CD4-positive, alpha-beta memory T cell (primary cell): ENCODE data around the gene PECR. TPM values are rescaled to one million over a fixed set of nuclear protein-coding genes. Genes with fewer than 3 reads are reported as not detected.

Source experiments
- CTCF ChIA-PET: fragments of 350-600 bp; sonication (Branson Sonifier 250); formaldehyde crosslinking; loops from one replicate; lab custom pipeline; 2021; ENCODE audit warnings: inconsistent platforms; ENCODE audit not compliant: partially characterized antibody; lab: Charles Lee
- POLR2A ChIA-PET: fragments of 350-600 bp; sonication (Branson Sonifier 250); formaldehyde crosslinking; loops from one replicate; lab custom pipeline; 2021; ENCODE audit not compliant: partially characterized antibody; lab: Charles Lee
- DNase-seq, 5 donors: peaks; one replicate each; pipeline versions ENCODE4 v3.0.0 to v3.0.0-alpha.2; 2020 to 2022; ENCODE audit warnings: mixed read lengths in 1 of 5
- H3K27ac ChIP-seq: one replicate; pipeline ENCODE4 v1.7.0; 2013; ENCODE audit warnings: low read depth, low read length
- H3K27me3 ChIP-seq: 2 replicates; pipeline ENCODE4 v1.7.0; 2013; ENCODE audit warnings: mild to moderate bottlenecking, low read length, moderate library complexity; ENCODE audit not compliant: insufficient read depth
- H3K36me3 ChIP-seq: 2 replicates; pipeline ENCODE4 v1.7.0; 2013; ENCODE audit warnings: mild to moderate bottlenecking, low read length, moderate library complexity; ENCODE audit not compliant: insufficient read depth
- H3K4me1 ChIP-seq: 2 replicates; pipeline ENCODE4 v1.7.0; 2013; ENCODE audit warnings: mild to moderate bottlenecking, low read length, moderate library complexity; ENCODE audit not compliant: insufficient read depth
- H3K4me3 ChIP-seq, 2 donors: one replicate each; pipeline ENCODE4 v1.7.0; 2013; ENCODE audit warnings: low read length in 2 of 2, mild to moderate bottlenecking in 1 of 2
- H3K9me3 ChIP-seq, 2 donors: one replicate each; pipeline ENCODE4 v1.7.0; 2013; ENCODE audit warnings: low read length in 2 of 2, control low read depth in 1 of 2; ENCODE audit not compliant: control insufficient read depth in 1 of 2
- H3K27ac Mint-ChIP-seq, 7 donors: one replicate each; pipeline ENCODE4 v1.8.0; 2020 to 2021; ENCODE audit warnings: mixed read lengths in 7 of 7, mild to moderate bottlenecking in 6 of 7, inconsistent platforms in 3 of 7, moderate library complexity in 3 of 7
- H3K27me3 Mint-ChIP-seq, 2 donors: one replicate each; pipeline ENCODE4 v1.8.0; 2020 to 2021; ENCODE audit warnings: mixed read lengths in 2 of 2
- H3K36me3 Mint-ChIP-seq, 2 donors: one replicate each; pipeline ENCODE4 v1.8.0; 2020 to 2021; ENCODE audit warnings: mixed read lengths in 2 of 2, inconsistent platforms in 1 of 2, mild to moderate bottlenecking in 1 of 2
- H3K4me1 Mint-ChIP-seq, 4 donors: one replicate each; pipeline ENCODE4 v1.8.0; 2020 to 2021; ENCODE audit warnings: mixed read lengths in 4 of 4, mild to moderate bottlenecking in 1 of 4
- H3K4me3 Mint-ChIP-seq, 8 donors: one replicate each; pipeline ENCODE4 v1.8.0; 2020 to 2021; ENCODE audit warnings: mixed read lengths in 8 of 8, mild to moderate bottlenecking in 7 of 8, moderate library complexity in 6 of 8, inconsistent platforms in 3 of 8
- H3K9me3 Mint-ChIP-seq, 8 donors: one replicate each; pipeline ENCODE4 v1.8.0; 2020 to 2021; ENCODE audit warnings: mixed read lengths in 8 of 8, mild to moderate bottlenecking in 5 of 8, inconsistent platforms in 3 of 8, moderate library complexity in 1 of 8
- intact Hi-C: fragments of 100-400 bp; cut with micrococcal nuclease; formaldehyde crosslinking; loops from one replicate; pipeline ENCODE4 v1.15.1; 2023
- polyA plus RNA-seq, 2 donors: library from polyadenylated mRNA; unstranded; fragments of 300-500 nt; fragmentation: Illumina TruSeq; gene quantifications; one replicate each; pipeline ENCODE4 v1.2.3, GENCODE V29; 2021
- total RNA-seq, 2 experiments: library from RNA; stranded (reverse); gene quantifications; one replicate each; pipeline ENCODE4 v1.2.3, GENCODE V29; 2021

Gene PECR
- total and polyA plus RNA-seq, 4 experiments from 2014 or later: 16.8 to 36.6 (median 25.6) TPM

DNA sequence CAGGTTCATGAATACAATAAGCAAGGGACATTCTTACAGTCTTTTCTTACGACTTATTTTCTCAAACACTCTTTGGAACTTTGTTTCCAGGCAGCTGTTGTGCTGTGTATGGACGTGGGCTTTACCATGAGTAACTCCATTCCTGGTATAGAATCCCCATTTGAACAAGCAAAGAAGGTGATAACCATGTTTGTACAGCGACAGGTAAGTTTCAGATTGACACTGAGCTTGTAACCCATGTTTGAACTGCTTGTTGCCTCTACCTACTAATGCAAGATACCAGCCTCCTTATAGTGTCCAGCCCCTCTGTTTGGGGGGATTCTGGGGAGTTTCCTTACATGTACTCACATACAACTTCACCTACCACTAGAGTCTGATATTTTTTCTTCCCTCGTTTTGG is 31.3 kb upstream of the PECR start:
- Mint-ChIP-seq H3K27ac (peak overlapping the region in 6 of 7 donors; percentile 4 to 100 (median 56)), H3K4me3 (peak overlapping the region in 1 of 8 donors; percentile 15), H3K4me1 (peaks cover 62 to 95% (median 79%) of the 10 kb centered on the region in 4 donors), H3K27me3 (peaks cover 2% of the 10 kb centered on the region in 2 donors), H3K36me3 (peaks cover 50 to 81% of the 10 kb centered on the region in 2 donors), H3K9me3 (peaks cover 0 to 9% (median 0%) of the 10 kb centered on the region in 8 donors)
- no peak for DNase-seq
- intact Hi-C loops: loop anchor here (5.0 to 10.0 kb wide), 2 partner anchors 78 to 384 kb away; partner anchors contain the start of gene RPL37A
- Histone ChIP-seq H3K9me3 (no peaks in the 10 kb centered on the region), H3K4me3 (no peak overlapping the region), H3K27me3 (no peaks in the 10 kb centered on the region), H3K4me1 (peaks cover 84% of the 10 kb centered on the region), H3K27ac (peak overlapping the region; percentile 6), H3K36me3 (peaks cover 52% of the 10 kb centered on the region)
- ChIA-PET POLR2A (interaction anchor here (0.8 to 4.2 kb wide), 4 partner anchors 18 to 79 kb away, joined by 3 to 39 read pairs (median 5); partner anchors contain the start of genes PECR and TMEM169), CTCF (interaction anchor here (1.1 to 3.1 kb wide), 9 partner anchors 10 to 80 kb away, joined by 3 to 20 read pairs (median 6); partner anchors contain the start of genes PECR and TMEM169)

DNA sequence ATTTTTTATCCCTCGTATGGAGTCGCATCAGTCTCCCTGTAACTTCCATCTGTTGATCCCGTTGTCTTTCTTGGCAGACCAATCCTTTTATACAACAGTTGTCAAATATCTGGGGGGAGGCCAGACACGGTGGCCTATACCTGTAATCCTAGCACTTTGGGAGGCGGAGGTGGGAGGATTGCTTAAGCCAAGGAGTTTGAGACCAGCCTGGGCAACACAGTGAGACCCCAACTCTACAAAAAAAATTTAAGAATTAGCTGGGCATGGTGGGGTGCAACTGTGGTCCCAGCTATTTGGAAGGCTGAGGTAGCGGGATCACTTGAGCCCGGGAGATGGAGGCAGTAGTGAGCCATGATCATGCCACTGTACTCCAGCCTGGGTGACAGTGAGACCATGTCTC is 29.5 kb upstream of the PECR start:
- H3K27ac ChIP-seq: peak overlapping the region; percentile 98
- H3K4me1 ChIP-seq: peaks cover 66% of the 10 kb centered on the region
- no peaks in the 10 kb centered on the region for H3K27me3 ChIP-seq
- POLR2A ChIA-PET: interaction anchor here (0.9 to 4.2 kb wide), 3 partner anchors 18 to 53 kb away, joined by 3 to 39 read pairs (median 35); partner anchors contain the start of genes PECR and TMEM169
- peak overlapping the region in 6 of 7 donors; percentile 71 to 100 (median 92) for H3K27ac Mint-ChIP-seq
- intact Hi-C loops: loop anchor here (5.0 to 10.0 kb wide), 2 partner anchors 76 to 386 kb away; partner anchors contain the start of gene RPL37A
- no peaks in the 10 kb centered on the region for H3K9me3 ChIP-seq
- peaks cover 2 to 3% of the 10 kb centered on the region in 2 donors for H3K27me3 Mint-ChIP-seq
- DNase-seq: no peak
- peaks cover 0 to 9% (median 0%) of the 10 kb centered on the region in 8 donors for H3K9me3 Mint-ChIP-seq
- H3K36me3 ChIP-seq: peaks cover 37% of the 10 kb centered on the region
- CTCF ChIA-PET: interaction anchor here (0.6 to 5.0 kb wide), 8 partner anchors 27 to 293 kb away, joined by 3 to 64 read pairs (median 7); partner anchors contain the start of genes PECR and TMEM169
- no peak overlapping the region for H3K4me3 ChIP-seq
- peaks cover 40 to 63% of the 10 kb centered on the region in 2 donors for H3K36me3 Mint-ChIP-seq
- H3K4me1 Mint-ChIP-seq: peaks cover 48 to 78% (median 64%) of the 10 kb centered on the region in 4 donors
- H3K4me3 Mint-ChIP-seq: peak overlapping the region in 5 of 8 donors; percentile 34 to 100 (median 100)

DNA sequence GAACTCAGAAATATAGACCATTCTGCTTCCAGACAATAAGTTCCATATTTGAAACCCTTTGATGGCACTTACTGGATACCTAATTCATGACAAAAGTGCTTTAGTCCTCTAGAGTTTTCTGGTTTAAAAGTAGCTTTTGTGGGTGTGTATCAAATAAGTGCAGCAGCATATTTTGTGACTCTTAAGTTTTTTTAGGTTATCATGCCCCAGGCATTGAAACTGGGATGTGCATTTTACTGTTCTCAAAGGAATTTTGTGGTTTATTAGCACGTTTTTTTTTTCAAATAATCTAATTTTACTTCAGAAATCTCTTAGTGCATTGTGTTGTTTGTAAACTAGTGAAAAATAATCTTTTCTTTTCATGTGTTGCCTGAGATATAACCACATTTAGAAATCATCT is 29.0 kb upstream of the PECR start:
- Mint-ChIP-seq H3K27me3 (peaks cover 2 to 3% of the 10 kb centered on the region in 2 donors), H3K4me3 (peak overlapping the region; percentile 99 to 100 (median 100)), H3K9me3 (peaks cover 0 to 9% (median 0%) of the 10 kb centered on the region in 8 donors), H3K4me1 (peaks cover 46 to 75% (median 61%) of the 10 kb centered on the region in 4 donors), H3K36me3 (peaks cover 38 to 62% of the 10 kb centered on the region in 2 donors), H3K27ac (peak overlapping the region; percentile 99 to 100 (median 100))
- intact Hi-C loops: loop anchor here (1.0 to 10.0 kb wide), 3 partner anchors 76 to 387 kb away; partner anchors contain the start of gene RPL37A
- no peak for DNase-seq
- Histone ChIP-seq H3K4me1 (peaks cover 61% of the 10 kb centered on the region), H3K4me3 (peak overlapping the region in 1 of 2 donors; percentile 94), H3K27me3 (no peaks in the 10 kb centered on the region), H3K9me3 (no peaks in the 10 kb centered on the region), H3K27ac (peak overlapping the region; percentile 98), H3K36me3 (peaks cover 34% of the 10 kb centered on the region)
- ChIA-PET CTCF (interaction anchor here (0.6 to 5.0 kb wide), 14 partner anchors 12 to 304 kb away, joined by 3 to 64 read pairs (median 4); partner anchors contain the start of genes PECR and TMEM169), POLR2A (interaction anchor here (0.9 to 4.0 kb wide), 5 partner anchors 9 to 52 kb away, joined by 3 to 61 read pairs (median 31); partner anchors contain the start of genes PECR and TMEM169)

DNA sequence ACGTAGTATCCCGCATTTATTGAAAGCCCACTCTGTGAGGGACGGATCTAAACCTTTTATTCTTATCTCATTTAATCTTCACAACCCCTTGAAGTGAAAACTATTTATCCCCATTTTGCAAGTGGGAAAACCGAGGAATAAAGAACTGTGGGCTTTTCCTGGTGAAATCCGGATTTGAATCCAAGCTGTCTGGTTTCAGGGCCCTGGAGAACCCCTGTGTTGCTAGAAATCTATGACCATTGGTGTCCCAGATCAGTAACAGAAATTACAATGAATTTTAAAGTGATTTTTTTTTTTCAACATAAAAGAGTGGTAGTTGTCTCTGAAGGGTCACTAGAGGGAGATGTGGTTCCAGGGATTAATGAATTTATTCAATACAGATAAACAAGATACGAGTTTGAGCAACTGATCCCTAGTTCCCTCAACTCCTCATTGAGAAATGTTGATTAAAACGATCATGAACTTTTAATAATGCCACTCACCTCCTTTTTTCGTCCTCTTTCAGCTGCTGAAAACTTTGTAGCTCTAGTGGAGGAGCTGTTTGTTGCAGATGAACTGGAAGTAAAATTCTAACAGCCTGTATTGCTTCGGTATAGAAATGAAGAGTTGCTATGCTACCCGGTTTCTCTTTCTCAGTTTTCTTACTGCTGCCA is 28.5 kb upstream of the PECR start:
- Histone ChIP-seq H3K4me1 (peaks cover 56% of the 10 kb centered on the region), H3K9me3 (no peaks in the 10 kb centered on the region), H3K27me3 (no peaks in the 10 kb centered on the region), H3K36me3 (peaks cover 34% of the 10 kb centered on the region), H3K4me3 (peak overlapping the region; percentile 94 to 95), H3K27ac (peak overlapping the region; percentile 98)
- peaks cover 38 to 58% of the 10 kb centered on the region in 2 donors for H3K36me3 Mint-ChIP-seq
- DNase-seq: peak in 4 of 5 donors; percentile 29 to 39 (median 34)
- H3K27ac Mint-ChIP-seq: peak overlapping the region; percentile 99 to 100 (median 100)
- peaks cover 0 to 9% (median 0%) of the 10 kb centered on the region in 8 donors for H3K9me3 Mint-ChIP-seq
- H3K4me3 Mint-ChIP-seq: peak overlapping the region; percentile 99 to 100 (median 100)
- intact Hi-C loops: loop anchor here (1.0 to 10.0 kb wide), 6 partner anchors 26 to 798 kb away; partner anchors contain the start of genes ATIC, RPL37A and SMARCAL1
- peaks cover 2 to 3% of the 10 kb centered on the region in 2 donors for H3K27me3 Mint-ChIP-seq
- peaks cover 42 to 70% (median 57%) of the 10 kb centered on the region in 4 donors for H3K4me1 Mint-ChIP-seq
- CTCF ChIA-PET: interaction anchor here (0.9 to 5.0 kb wide), 16 partner anchors 13 to 304 kb away, joined by 3 to 64 read pairs (median 4); partner anchors contain the start of genes PECR and TMEM169
- POLR2A ChIA-PET: interaction anchor here (0.9 to 4.0 kb wide), 8 partner anchors 9 to 389 kb away, joined by 3 to 61 read pairs (median 6); partner anchors contain the start of genes PECR, RPL37A and TMEM169

DNA sequence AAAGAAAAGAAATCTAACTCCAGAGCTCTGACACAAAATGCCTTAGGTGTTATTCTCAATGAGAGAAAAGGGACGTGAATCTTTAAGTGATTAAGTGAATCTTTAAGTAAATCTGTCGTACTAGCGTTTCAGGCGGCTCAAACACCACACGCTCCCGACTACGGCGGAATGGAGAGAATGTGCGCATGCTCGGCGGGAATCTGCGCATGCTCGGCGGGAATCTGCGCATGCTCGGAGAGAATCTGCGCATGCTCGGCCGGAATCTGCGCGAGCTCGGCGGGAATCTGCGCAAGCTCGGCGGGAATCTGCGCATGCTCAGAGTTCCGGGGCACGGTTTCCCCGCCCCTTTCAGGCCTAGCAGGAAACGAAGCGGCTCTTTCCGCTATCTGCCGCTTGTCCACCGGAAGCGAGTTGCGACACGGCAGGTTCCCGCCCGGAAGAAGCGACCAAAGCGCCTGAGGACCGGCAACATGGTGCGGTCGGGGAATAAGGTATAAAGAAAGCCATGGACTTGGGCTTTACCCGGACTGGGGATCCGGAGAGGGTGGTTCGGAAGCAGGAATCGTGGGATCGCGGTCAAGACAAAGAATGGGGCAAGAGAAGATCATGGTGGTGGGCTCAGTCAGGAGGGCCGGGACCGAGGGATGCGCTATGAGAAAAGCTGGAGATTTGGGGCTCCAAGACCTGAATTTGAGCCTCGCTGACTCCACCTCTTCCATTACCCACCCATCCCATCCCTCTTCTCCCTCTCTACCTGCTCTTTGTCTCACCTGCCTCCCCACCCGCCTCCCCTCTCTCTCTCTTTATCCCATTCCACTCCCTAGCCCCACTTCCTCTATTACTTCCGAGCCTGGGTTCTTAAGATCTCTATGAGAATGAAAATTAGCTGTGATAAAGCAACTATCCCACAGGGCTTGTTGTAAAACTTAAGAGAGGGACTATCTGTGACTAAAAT is 27.6 kb upstream of the PECR start, which contains the start of gene XRCC5:
TSS of gene XRCC5 (plus strand) at position 382 of the 955 bp plus-strand sequence. CDS start at position 471, 89 bp downstream.
- Histone ChIP-seq H3K36me3 (peaks cover 34% of the 10 kb centered on the region), H3K27ac (peak within 1 kb of the TSS; percentile 98), H3K4me3 (peak within 1 kb of the TSS; percentile 94 to 95), H3K9me3 (no peaks in the 10 kb centered on the region), H3K27me3 (no peaks in the 10 kb centered on the region), H3K4me1 (peaks cover 51% of the 10 kb centered on the region)
- ChIA-PET CTCF (interaction anchor here (0.9 to 5.0 kb wide), 15 partner anchors 14 to 305 kb away, joined by 3 to 64 read pairs (median 4); partner anchors contain the start of genes PECR and TMEM169), POLR2A (interaction anchor here (0.9 to 4.0 kb wide), 11 partner anchors 16 to 389 kb away, joined by 3 to 61 read pairs (median 5); partner anchors contain the start of genes PECR, RPL37A, SMARCAL1 and TMEM169)
- H3K4me3 Mint-ChIP-seq: peak within 1 kb of the TSS; percentile 99 to 100 (median 100)
- H3K27ac Mint-ChIP-seq: peak within 1 kb of the TSS; percentile 99 to 100 (median 100)
- peaks cover 36 to 61% (median 49%) of the 10 kb centered on the region in 4 donors for H3K4me1 Mint-ChIP-seq
- peaks cover 2 to 3% of the 10 kb centered on the region in 2 donors for H3K27me3 Mint-ChIP-seq
- peaks cover 0 to 8% (median 0%) of the 10 kb centered on the region in 8 donors for H3K9me3 Mint-ChIP-seq
- H3K36me3 Mint-ChIP-seq: peaks cover 29 to 50% of the 10 kb centered on the region in 2 donors
- peak; percentile 95 to 98 (median 96) for DNase-seq
- intact Hi-C loops: loop anchor here (1.0 to 5.0 kb wide), 3 partner anchors 25 to 797 kb away; partner anchors contain the start of genes ATIC and SMARCAL1
